Tongue (tissue), 2 donors: ENCODE data around the gene PPCS. TPM values are rescaled to one million over a fixed set of nuclear protein-coding genes. Genes with fewer than 3 reads are reported as not detected.

ENCODE experiments used
- small RNA-seq: library from RNA; depleted of rRNA; stranded (forward); fragments of <200 nt; gene quantifications from one replicate; pipeline ENCODE3, GENCODE V24; 2014; ENCODE audit warnings: low replicate concordance
- total RNA-seq: library from RNA; depleted of rRNA; stranded (reverse); fragments of >200 nt; gene quantifications from one replicate; pipeline ENCODE4 v1.2.3, GENCODE V29; 2014

Gene PPCS
- total RNA-seq, 1 donor from 2014 or later, result 25.5 TPM

Small RNA genes within 50 kb of the gene (small RNA-seq; reads per million reads assigned to genes)
- not detected for gene TMSB4XP1

Other genes with a start within 250 kb of the PPCS start
- 42.3 TPM for gene FOXJ3, start 121.3 kb upstream of the PPCS start, total RNA-seq
- 1.4 TPM for gene RIMKLA, start 75.8 kb upstream of the PPCS start, total RNA-seq
- gene ZMYND12, start 521 bp upstream of the PPCS start, total RNA-seq, result 0.72 TPM
- 5.1 TPM for gene CCDC30, start 6.7 kb downstream of the PPCS start, total RNA-seq
- 28.9 TPM for gene PPIH, start 201.9 kb downstream of the PPCS start, total RNA-seq
- gene YBX1, start 225.9 kb downstream of the PPCS start, total RNA-seq, result 557 TPM